Prostate gland (tissue), 2 donors: ENCODE data around the gene NCOA1. TPM values are rescaled to one million over a fixed set of nuclear protein-coding genes. Genes with fewer than 3 reads are reported as not detected.

ENCODE experiments used
- DNase-seq: peaks from one replicate; pipeline ENCODE4 v3.0.0-alpha.2; 2019; ENCODE audit warnings: low spot score
- H3K27ac ChIP-seq, 2 donors: fragments of 200-600 bp; sonication (generic); 2 replicates each; pipeline ENCODE4 v1.5.1; 2017 to 2019
- H3K27me3 ChIP-seq: fragments of 200-600 bp; sonication (generic); replicated peaks from 2 replicates; pipeline ENCODE4 v1.5.1; 2019; ENCODE audit not compliant: insufficient read depth
- H3K36me3 ChIP-seq, 2 donors: fragments of 200-600 bp; sonication (generic); 1 replicate in 1 of 2; 2 replicates in 1 of 2; pipeline versions ENCODE4 v1.5.1 to v1.8.1; 2017 to 2019
- H3K4me1 ChIP-seq: fragments of 200-600 bp; sonication (generic); replicated peaks from 2 replicates; pipeline ENCODE4 v1.5.1; 2019
- H3K4me3 ChIP-seq, 2 donors: fragments of 200-600 bp; sonication (generic); 2 replicates each; pipeline ENCODE4 v1.5.1; 2017 to 2019
- H3K9me3 ChIP-seq: fragments of 200-600 bp; sonication (generic); 2 replicates; pipeline ENCODE4 v1.5.1; 2017
- CTCF ChIP-seq, 4 experiments: fragments of 200-600 bp in 2 of 4; fragments of 450-650 bp in 2 of 4; sonication (generic) in 2 of 4; IDR thresholded peaks; 1 replicate in 3 of 4; 2 replicates in 1 of 4; pipeline ENCODE4 v1.5.1; 2016 to 2019; ENCODE audit warnings: antibody characterized with exemption in 4 of 4, mild to moderate bottlenecking in 2 of 4, moderate library complexity in 2 of 4
- POLR2A ChIP-seq: fragments of 450-650 bp; IDR thresholded peaks from one replicate; pipeline ENCODE4 v1.6.1; 2016; ENCODE audit warnings: antibody characterized with exemption, mild to moderate bottlenecking
- POLR2AphosphoS5 ChIP-seq: sonication (generic); formaldehyde crosslinking; IDR thresholded peaks from one replicate; pipeline ENCODE4 v1.6.1; 2017; ENCODE audit warnings: antibody characterized with exemption
- WGBS: methylation state at CpG from one replicate; pipeline ENCODE4 v1.1.5; 2018; 5-methylcytosine and 5-hydroxymethylcytosine counted together
- intact Hi-C: fragments of 100-400 bp; cut with DNase I; formaldehyde crosslinking; loops from one replicate; pipeline ENCODE4 v1.14.2; 2022
- total RNA-seq, 2 donors: library from RNA; depleted of rRNA; stranded (reverse); fragments of >200 nt; gene quantifications; one replicate each; pipeline ENCODE4 v1.1.0, GENCODE V29; 2016

NCOA1 gene
- total RNA-seq, 2 donors from 2014 or later = 24.9 to 72.4 TPM

GRCh38 chr2:24658531-24659202 lies 167.6 kb downstream of the NCOA1 start:
- intact Hi-C loops = no loop called here
- TF ChIP-seq POLR2A = no peak
- no peak for TF ChIP-seq POLR2AphosphoS5
- no peak for TF ChIP-seq CTCF (IDR thresholded peaks at IDR 0.05)
- no peak for DNase-seq
- 85% methylated on average over 4 of the region's 4 CpGs for WGBS
- no peak overlapping the region for H3K27ac ChIP-seq
- no peaks in the 10 kb centered on the region for H3K9me3 ChIP-seq
- H3K36me3 ChIP-seq = no peaks in the 10 kb centered on the region
- no peaks in the 10 kb centered on the region for H3K4me1 ChIP-seq
- no peaks in the 10 kb centered on the region for H3K27me3 ChIP-seq
- no peak overlapping the region for H3K4me3 ChIP-seq

DNA sequence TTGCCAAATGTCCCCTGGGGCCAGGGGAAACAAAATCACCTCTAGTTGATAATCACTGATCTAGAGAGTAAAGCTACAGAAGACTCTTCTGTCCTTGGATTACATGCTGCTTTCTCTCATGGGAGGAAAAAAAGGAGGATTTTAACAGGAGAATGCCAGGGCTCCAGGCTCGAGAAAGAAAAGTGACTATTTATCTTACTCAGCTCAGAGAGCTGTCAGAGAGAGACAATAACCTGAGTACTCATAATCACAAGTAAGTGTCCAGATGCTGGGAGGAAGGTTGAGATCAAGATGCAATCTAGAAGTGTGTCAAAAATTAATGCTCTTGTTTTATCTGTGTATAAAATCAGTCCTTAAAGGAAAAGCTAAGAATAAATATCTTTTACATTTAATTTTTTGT lies 168.8 kb downstream of the NCOA1 start:
- 26% methylated on average over 1 of the region's 1 CpG for WGBS

DNA sequence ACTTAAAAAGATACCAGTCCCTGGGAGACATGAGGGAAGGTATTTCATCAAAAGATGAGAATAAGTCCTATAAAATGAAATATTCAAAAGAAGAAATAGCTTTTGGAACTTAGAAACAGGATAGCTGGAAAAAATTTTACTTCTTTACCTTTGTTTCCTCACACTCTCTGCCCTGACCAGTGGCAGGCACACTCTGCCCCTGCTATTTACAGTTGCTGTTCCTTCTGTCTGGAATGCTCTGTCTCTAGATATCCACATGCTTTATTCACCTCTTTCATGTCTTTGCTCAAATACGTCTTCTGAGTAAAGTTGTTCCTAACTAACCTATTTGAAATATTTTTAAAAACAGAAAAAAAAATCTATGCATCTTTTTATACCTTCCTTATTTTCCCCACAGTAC lies 176.5 kb downstream of the NCOA1 start:
- WGBS = 90% methylated on average over 1 of the region's 1 CpG
- no peak for TF ChIP-seq POLR2AphosphoS5
- no peak for TF ChIP-seq CTCF (IDR thresholded peaks at IDR 0.05)
- no peak for TF ChIP-seq POLR2A
- H3K36me3 ChIP-seq = no peaks in the 10 kb centered on the region

More for the DNA sequence above, 168.8 kb downstream of the NCOA1 start:
- Histone ChIP-seq H3K36me3 (no peaks in the 10 kb centered on the region), H3K4me3 (no peak overlapping the region), H3K27ac (no peak overlapping the region), H3K27me3 (no peaks in the 10 kb centered on the region), H3K9me3 (no peaks in the 10 kb centered on the region), H3K4me1 (no peaks in the 10 kb centered on the region)
- intact Hi-C loops = no loop called here
- TF ChIP-seq POLR2AphosphoS5 = no peak
- no peak for TF ChIP-seq CTCF (IDR thresholded peaks at IDR 0.05)
- TF ChIP-seq POLR2A = no peak
- no peak for DNase-seq

GRCh38 chr2:24671230-24671629 lies 180.2 kb downstream of the NCOA1 start:
- 95% methylated on average over 1 of the region's 1 CpG for WGBS
- Histone ChIP-seq H3K4me3 (no peak overlapping the region), H3K36me3 (no peaks in the 10 kb centered on the region), H3K9me3 (no peaks in the 10 kb centered on the region), H3K4me1 (no peaks in the 10 kb centered on the region), H3K27me3 (no peaks in the 10 kb centered on the region), H3K27ac (no peak overlapping the region)
- intact Hi-C loops = no loop called here
- TF ChIP-seq CTCF (IDR thresholded peaks at IDR 0.05) (no peak), POLR2A (no peak), POLR2AphosphoS5 (no peak)
- DNase-seq = no peak

More for the DNA sequence above, 176.5 kb downstream of the NCOA1 start:
- intact Hi-C loops = no loop called here
- Histone ChIP-seq H3K4me1 (no peaks in the 10 kb centered on the region), H3K27ac (no peak overlapping the region), H3K27me3 (no peaks in the 10 kb centered on the region), H3K9me3 (no peaks in the 10 kb centered on the region), H3K4me3 (no peak overlapping the region)
- DNase-seq = no peak

DNA sequence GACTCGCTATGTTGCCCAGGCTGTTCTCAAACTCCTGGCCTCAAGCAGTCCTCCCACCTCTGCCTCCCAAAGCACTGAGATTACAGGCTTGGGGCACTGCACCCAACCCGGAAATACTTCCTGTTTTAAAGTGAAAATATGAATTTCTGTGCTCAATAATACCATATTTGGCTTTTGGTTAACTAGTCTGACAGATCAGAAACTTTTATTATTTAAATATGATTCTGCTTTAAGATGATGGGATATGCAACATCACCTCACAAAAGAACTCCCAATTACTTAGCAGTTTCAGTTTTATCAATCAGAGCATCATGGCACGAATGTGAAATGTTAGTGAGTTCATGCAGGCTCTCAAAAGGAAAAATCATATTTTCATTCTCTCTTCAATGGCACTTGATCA lies 181.5 kb downstream of the NCOA1 start:
- H3K9me3 ChIP-seq = no peaks in the 10 kb centered on the region
- no peak overlapping the region for H3K4me3 ChIP-seq
- no peak for DNase-seq
- TF ChIP-seq CTCF (IDR thresholded peaks at IDR 0.05) = no peak
- no peak for TF ChIP-seq POLR2A
- no peak for TF ChIP-seq POLR2AphosphoS5
- 74% methylated on average over 3 of the region's 3 CpGs for WGBS
- no peaks in the 10 kb centered on the region for H3K4me1 ChIP-seq
- no peak overlapping the region for H3K27ac ChIP-seq
- H3K27me3 ChIP-seq = no peaks in the 10 kb centered on the region
- H3K36me3 ChIP-seq = no peaks in the 10 kb centered on the region
- intact Hi-C loops = no loop called here
